Uterus (tissue), 4 donors: ENCODE data around the gene GFER. TPM values are rescaled to one million over a fixed set of nuclear protein-coding genes. Genes with fewer than 3 reads are reported as not detected.
"Not testable (repeated sequence)": the region's sequence is repeated elsewhere in the genome, so short reads cannot be mapped to it uniquely, and the experiment has no call there.

ENCODE experiments used
- DNase-seq, 2 donors: peaks; one replicate each; pipeline ENCODE4 v3.0.0-alpha.2; 2019 to 2020
- H3K27ac ChIP-seq, 2 donors: fragments of 200-600 bp; sonication (generic); 1 replicate in 1 of 2; 2 replicates in 1 of 2; pipeline ENCODE4 v1.5.1; 2016 to 2018
- H3K27me3 ChIP-seq, 2 donors: fragments of 200-600 bp; sonication (generic); one replicate each; pipeline ENCODE4 v1.5.1; 2018 to 2019; ENCODE audit warnings: control low read depth in 1 of 2
- H3K36me3 ChIP-seq, 2 donors: fragments of 200-600 bp; sonication (generic); one replicate each; pipeline ENCODE4 v1.5.1; 2019; ENCODE audit warnings: control low read depth in 1 of 2
- H3K4me1 ChIP-seq, 2 donors: fragments of 200-600 bp; sonication (generic); one replicate each; pipeline ENCODE4 v1.5.1; 2018 to 2019; ENCODE audit warnings: control low read depth in 1 of 2
- H3K4me3 ChIP-seq, 2 donors: fragments of 200-600 bp; sonication (generic); 1 replicate in 1 of 2; 2 replicates in 1 of 2; pipeline ENCODE4 v1.5.1; 2018 to 2019; ENCODE audit warnings: mild to moderate bottlenecking in 1 of 2
- H3K9me3 ChIP-seq, 2 donors: fragments of 200-600 bp; sonication (generic); one replicate each; pipeline ENCODE4 v1.5.1; 2019; ENCODE audit warnings: control low read depth in 1 of 2
- CTCF ChIP-seq, 4 experiments: fragments of 200-600 bp in 2 of 4; fragments of 450-650 bp in 2 of 4; sonication (generic) in 2 of 4; IDR thresholded peaks; one replicate each; pipeline ENCODE4 v1.5.1; 2016 to 2019; ENCODE audit warnings: antibody characterized with exemption in 4 of 4, mild to moderate bottlenecking in 2 of 4, moderate library complexity in 1 of 4
- POLR2A ChIP-seq, 2 donors: fragments of 450-650 bp; IDR thresholded peaks; one replicate each; pipeline ENCODE4 v1.6.1; 2016; ENCODE audit warnings: antibody characterized with exemption in 2 of 2, mild to moderate bottlenecking in 1 of 2, moderate library complexity in 1 of 2
- intact Hi-C: fragments of 100-400 bp; cut with DNase I; formaldehyde crosslinking; loops from one replicate; pipeline ENCODE4 v1.15.1; 2023; ENCODE audit warnings: low total_unique reads
- total RNA-seq, 4 donors: library from RNA; depleted of rRNA in 3 of 4; stranded (reverse); fragments of >200 nt in 3 of 4; gene quantifications; one replicate each; pipeline versions ENCODE4 v1.1.0 to v1.2.4, GENCODE V29; 2014 to 2023
- donor health status: DM: yes; HTN: yes; CAD: no.

The GFER gene
- total RNA-seq, 4 donors from 2014 or later = 2.6 to 20.8 (median 6.6) TPM

GRCh38 chr16:2008631-2009163 is 24.7 kb downstream of the GFER start:
- Histone ChIP-seq H3K4me1 (peaks cover 0 to 30% of the 10 kb centered on the region in 2 donors), H3K27me3 (no peaks in the 10 kb centered on the region), H3K27ac (peak overlapping the region; percentile 69 to 84), H3K4me3 (peak overlapping the region; percentile 60 to 73), H3K9me3 (no peaks in the 10 kb centered on the region), H3K36me3 (no peaks in the 10 kb centered on the region)
- TF ChIP-seq POLR2A (IDR thresholded peaks at IDR 0.05) = no peak
- TF ChIP-seq CTCF (IDR thresholded peaks at IDR 0.05) = no peak
- no peak for DNase-seq
- intact Hi-C loops = no loop called here

- intact Hi-C loops = no loop called here
- no peak for TF ChIP-seq POLR2A (IDR thresholded peaks at IDR 0.05)
- no peak for TF ChIP-seq CTCF (IDR thresholded peaks at IDR 0.05)
- Histone ChIP-seq H3K27ac (peak overlapping the region; percentile 69 to 84), H3K4me3 (peak overlapping the region; percentile 60 to 73), H3K27me3 (no peaks in the 10 kb centered on the region), H3K9me3 (no peaks in the 10 kb centered on the region), H3K4me1 (peaks cover 0 to 30% of the 10 kb centered on the region in 2 donors), H3K36me3 (no peaks in the 10 kb centered on the region)
- DNase-seq = no peak
Observed at GRCh38 chr16:2009164-2009711, 25.2 kb downstream of the GFER start.

GRCh38 chr16:2009791-2010510 is 26.0 kb downstream of the GFER start, which contains the start of gene ZNF598:
Gene ZNF598 (minus strand): TSS chr16:2009821.
- peaks cover 0 to 30% of the 10 kb centered on the region in 2 donors for H3K4me1 ChIP-seq

GRCh38 chr16:2011726-2012125 is 27.7 kb downstream of the GFER start:
- H3K4me3 ChIP-seq, H3K36me3 ChIP-seq, DNase-seq, intact Hi-C loops, H3K27ac ChIP-seq, H3K27me3 ChIP-seq, H3K9me3 ChIP-seq: not testable (repeated sequence)
- H3K4me1 ChIP-seq = peaks cover 0 to 21% of the 10 kb centered on the region in 2 donors

More at GRCh38 chr16:2009791-2010510, 26.0 kb downstream of the GFER start, which contains the start of gene ZNF598:
- H3K9me3 ChIP-seq = no peaks in the 10 kb centered on the region
- peak; percentile 70 to 83 for DNase-seq
- peak within 1 kb of the TSS; percentile 84 to 88 for H3K27ac ChIP-seq
- intact Hi-C loops = no loop called here
- H3K27me3 ChIP-seq = no peaks in the 10 kb centered on the region
- H3K4me3 ChIP-seq = peak within 1 kb of the TSS; percentile 67 to 73
- no peaks in the 10 kb centered on the region for H3K36me3 ChIP-seq
- TF ChIP-seq POLR2A (IDR thresholded peaks at IDR 0.05) (peak; percentile 66 to 87), CTCF (IDR thresholded peaks at IDR 0.05) (peak in 2 of 4 experiments; percentile 10 to 32)

GRCh38 chr16:2013527-2013926 is 29.5 kb downstream of the GFER start:
- intact Hi-C loops = no loop called here
- TF ChIP-seq CTCF (IDR thresholded peaks at IDR 0.05) = no peak
- H3K27me3 ChIP-seq = no peaks in the 10 kb centered on the region
- no peak overlapping the region for H3K27ac ChIP-seq
- DNase-seq = no peak
- no peak overlapping the region for H3K4me3 ChIP-seq
- H3K9me3 ChIP-seq = no peaks in the 10 kb centered on the region
- H3K36me3 ChIP-seq = no peaks in the 10 kb centered on the region
- peaks cover 0 to 5% of the 10 kb centered on the region in 2 donors for H3K4me1 ChIP-seq
